DMS79 treated with DMSO at 0.1 percent for 48 hours (cell line): ENCODE measurements around the gene CFDP1.
A peak's percentile ranks its signal among the peaks of the same experiment; 100 is the strongest.

Experiments
- DNase-seq: peaks from one replicate; lab custom pipeline; 2025; lab: John Stamatoyannopoulos, UW

CFDP1 gene

DNA sequence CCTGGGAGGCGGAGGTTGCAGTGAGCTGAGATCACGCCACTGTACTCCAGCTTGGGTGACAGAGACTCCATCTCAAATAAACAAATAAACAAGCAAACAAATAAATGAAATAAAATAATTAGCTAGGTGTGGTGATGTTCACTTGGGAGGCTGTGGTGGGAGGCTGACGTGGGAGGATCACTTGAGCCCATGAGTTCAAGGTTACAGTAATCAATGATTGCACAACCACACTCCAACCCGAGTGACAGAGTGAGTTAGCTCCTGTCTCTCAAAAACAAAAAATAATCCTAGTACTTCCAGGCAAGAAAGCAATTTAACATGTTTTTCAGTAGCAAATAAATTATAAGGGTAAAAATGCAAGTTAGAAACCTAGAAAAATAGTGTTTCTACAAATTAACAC, 26.4 kb downstream of the CFDP1 start:
- DNase-seq, result no peak

DNA sequence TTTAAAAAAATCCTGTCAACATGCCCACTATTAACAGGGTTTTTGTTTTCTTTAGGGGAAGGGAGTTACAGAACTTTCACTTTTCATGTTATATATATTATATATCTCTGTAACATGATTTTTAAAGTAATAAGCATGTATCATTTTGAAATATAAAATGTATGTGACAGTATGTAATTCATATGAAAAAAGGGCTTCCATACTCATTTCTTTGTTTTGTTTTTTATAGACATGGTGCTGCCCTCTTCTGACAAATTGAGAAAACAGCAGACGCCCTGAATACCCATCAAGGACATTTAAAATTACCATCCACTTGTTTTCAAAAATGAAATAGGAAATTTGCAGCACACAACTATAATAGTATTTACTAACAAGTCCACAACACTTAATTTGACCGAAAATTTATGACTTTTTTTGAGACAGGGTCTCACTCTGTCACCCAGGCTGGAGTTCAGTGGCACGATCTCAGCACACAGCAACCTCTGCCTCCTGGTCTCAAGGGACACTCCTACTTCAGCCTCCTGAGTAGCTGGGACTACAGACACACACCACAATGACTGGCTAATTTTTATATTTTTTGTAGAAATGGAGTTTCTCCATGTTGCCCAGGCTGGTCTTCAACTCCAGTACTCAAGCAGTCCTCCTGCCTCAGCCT, 30.4 kb downstream of the CFDP1 start:
- peak; percentile 3 for DNase-seq

DNA sequence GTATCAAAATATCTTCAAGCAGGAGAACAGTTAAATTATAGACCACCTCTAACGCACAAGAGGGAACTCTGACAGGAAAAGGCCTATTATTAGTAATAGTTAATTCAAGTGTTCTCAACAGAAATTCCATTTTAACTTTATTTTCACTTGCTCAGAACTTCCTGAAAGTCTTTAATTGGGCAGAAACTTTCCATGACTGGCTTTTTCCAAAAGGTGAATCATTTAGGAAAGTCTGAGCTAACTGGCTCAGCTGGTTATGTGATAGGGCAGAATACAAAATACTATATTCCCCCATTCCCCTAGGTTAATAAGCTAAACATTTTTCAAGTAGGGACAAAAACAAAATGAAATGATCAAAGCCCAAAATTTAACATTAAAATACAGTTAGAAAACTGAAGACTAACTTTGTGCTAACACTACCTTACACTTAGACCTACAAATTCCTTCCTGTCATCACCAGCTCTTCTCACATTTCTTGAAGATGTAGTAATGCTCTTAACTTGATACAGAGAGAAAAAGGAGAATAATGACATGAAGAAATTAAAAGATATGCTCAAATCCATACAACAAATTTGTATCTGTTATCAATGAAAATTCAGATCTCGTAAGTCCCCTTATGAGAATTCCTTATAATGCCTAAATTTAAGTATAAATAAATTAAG, 31.0 kb downstream of the CFDP1 start:
- no peak for DNase-seq

DNA sequence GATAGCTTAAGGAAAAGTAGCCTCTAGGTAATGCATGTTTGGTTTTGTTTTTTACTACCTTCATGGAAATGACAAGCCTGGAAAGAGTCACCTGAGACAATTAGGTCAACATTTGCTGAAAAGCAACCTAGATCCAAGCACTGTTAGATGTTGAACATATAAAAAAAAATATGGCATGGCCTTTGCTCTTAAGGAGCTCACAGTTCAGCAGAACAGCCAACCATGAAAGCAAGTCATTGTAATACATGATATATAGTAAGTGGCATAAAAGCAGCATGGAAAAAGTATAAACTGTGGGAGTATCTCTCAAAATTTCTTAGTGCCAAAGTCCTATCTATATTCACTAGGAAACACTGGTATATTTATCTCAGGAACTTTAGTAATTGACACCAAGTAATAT, 31.6 kb downstream of the CFDP1 start:
- no peak for DNase-seq

DNA sequence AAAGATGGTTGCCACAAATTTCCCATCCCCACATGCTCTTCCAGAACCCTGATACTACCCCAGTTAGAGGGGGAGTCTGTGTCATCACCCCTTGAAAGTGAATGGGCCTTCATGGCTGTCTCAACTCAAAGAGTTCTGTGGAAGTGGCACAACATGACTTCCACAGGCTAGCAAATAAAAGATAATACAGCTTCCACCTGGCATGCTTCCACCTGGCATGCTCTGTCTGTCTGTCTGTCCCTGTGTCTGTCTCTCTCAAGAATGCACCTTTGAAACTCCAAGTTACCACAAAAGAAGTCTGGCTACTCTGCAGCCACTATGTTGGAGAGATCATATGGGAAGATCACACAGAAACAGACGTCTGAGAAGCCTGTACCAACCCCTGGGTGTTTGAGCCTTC, 35.0 kb downstream of the CFDP1 start:
- no peak for DNase-seq

DNA sequence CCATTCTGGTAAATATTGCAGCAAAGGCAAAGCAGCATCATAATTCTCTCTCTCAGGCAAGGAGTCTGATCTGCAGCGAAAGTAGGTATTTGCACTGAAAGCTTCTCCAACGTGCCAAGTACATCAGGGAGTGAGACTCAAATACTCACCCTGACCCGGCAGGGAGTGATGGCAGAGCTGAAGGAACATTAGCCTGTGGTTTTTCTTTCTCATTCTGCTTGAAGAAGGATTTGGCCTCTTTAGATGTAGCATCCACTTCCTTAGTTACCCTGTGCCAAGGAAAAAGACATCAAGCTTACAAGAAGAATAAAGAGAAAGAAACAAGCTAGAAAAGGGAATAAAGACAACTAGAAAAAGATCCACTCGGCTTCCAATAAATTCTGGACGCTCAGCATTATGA, 38.4 kb downstream of the CFDP1 start:
- no peak for DNase-seq

DNA sequence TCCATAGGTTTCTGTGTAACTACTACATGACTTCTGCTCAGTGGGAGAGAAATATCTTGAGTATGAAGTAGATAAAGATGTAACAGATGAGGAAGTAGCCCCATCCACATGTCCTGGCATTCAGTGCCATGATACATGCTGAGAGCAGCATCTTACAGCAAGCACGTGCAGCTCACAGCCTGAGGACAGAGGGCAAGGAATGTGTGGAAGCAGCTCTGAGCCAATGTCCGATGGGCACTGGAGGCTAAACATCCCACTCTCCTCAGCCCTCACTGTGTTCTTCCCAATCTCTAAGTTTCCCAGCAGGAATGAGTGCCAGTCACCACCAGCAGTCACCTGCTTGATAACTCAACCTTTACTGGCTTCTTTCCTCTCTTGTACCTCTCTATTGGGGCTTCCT, 40.4 kb downstream of the CFDP1 start:
- DNase-seq, result no peak

DNA sequence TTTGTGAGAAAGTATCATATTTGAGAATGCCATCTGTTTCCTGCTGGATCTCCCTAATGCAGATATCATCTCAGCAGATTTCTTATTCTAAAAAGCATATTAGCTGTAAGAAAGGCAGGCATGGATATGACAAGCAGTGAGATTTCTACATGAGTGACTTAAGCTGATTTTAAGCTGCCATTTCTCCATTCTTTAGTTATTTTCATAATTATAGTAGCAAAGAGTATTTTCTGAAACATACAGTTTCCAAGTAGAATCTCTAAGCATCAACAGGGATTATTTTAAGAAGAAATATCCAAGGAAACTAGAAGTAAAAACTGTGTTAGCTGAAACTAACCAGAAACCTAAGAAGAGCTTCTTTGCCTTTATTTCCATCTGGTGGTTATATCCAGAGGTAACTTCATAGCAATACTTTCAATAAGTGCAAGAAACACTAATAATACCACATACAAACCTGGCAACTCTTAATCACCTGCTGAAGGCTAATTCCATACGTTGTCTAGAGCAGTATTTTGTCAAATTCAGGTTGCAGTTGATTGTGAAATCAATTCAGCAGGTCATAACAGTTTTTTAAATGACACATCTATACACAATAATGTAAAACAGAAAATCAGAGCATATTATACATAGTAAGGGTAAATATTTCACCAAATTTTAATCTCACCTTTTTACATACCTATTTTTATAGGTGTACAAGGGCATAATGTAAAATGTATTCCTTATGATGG, 42.2 kb downstream of the CFDP1 start:
- no peak for DNase-seq

DNA sequence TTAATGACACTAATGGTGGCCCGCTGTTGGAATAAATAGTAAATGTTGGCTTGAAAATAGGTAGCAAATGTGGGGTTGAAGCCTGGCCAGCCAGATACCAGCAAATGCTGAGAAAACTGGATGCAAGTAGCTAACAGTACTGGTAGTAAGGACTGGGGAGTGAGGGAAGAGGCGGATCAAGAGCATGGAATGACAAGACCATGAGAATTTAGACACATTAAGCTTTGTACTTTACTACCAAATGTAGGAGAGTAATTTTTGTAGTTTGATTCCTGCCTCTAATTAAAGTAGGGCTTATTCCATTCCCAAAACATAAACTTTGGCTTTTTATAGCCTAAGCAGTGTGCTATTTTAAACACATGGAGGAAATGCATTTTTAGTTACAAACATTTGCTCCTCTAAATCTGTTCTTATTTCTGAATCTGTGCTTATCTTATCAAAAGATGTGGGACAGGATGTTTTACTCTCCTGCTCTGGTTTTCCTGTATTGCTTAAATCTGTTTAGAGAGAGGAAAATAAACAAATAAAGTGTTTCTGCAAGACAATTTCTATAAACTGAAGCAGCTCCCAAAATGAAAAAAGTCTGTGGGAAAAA, 44.1 kb downstream of the CFDP1 start:
- no peak for DNase-seq

DNA sequence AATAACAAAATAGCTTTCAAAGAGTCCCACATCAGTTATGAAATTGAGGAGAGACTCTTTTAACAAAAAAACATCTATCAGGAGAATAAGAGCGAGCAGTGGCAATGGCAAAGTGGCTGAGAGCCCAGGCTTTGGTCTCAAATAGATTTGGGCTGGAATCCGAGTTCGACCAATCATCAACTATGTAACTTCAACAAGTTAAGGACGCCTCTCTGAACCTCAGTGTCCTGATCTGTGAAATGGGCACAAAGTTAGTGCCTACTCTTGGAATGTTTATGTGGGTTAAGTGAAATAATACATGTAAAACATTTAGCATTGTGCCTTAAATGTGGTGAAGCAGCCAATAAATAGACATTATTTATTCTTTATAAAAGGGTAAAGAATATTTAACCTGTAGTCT, 45.4 kb downstream of the CFDP1 start:
- no peak for DNase-seq

DNA sequence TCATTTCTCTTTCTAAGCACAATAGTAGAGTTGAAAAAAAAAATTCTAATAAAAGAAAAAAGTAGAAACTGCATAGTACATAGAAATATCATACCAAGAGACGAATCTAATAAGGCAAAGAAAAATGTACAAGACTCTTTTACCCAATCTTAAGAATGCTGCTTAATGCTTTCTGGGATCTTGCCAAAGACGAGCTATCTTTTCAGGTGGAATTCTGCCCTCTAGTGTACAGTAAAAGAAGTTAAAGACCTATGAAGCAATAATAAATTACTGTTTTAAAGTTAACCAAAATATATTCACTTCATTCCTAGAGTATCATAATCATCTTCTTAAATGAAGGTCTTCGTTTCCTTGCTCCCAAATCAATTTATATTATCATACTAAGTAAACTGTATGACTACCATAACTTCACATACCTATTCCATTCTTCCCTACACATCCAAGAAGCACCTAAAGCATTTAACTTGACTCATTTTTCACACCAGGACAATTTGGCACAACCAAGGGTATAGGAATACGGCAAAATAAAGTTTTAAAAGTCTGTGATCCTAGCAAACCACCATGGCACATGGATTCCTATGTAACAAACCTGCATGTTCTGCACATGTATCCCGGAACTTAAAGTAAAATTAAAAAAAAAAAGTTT, 47.7 kb downstream of the CFDP1 start:
- DNase-seq, result peak; percentile 66

DNA sequence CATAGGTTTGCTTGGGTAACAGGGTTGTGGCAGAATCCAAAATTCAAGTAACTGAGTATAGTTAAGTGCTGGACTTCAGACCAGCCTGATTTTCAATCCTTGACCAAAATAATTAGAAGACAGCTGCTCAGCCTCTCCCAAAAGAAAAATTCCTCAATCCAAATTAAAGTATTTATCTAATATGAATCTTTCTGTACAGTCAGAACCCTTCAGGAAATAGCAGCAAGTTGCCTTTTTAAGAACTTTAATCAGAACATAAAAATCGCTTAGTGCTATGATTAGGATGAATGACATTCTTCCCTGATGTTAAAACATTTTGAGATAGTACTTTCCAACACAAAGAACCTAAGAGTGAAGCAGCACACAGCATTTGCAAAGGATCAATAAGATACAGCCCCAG, 50.2 kb downstream of the CFDP1 start:
- no peak for DNase-seq

DNA sequence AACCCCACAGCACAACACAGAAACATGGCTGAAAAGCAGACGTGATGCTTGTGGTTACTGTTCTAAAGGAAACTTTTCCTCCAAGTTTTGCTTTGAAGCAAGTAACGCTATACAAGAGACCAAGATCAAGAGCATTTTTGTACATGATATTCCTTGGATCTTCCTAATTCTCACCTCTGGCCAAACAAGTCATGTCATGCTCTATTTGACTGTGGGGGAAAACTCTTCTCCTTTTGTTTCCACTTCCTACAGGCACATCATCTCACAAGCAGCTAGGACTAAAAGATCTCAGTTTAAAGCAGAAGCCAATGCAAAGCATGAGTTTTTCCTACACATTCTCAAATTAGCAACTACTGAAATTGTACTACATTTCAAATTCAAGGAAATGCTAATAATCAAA, 50.7 kb downstream of the CFDP1 start:
- DNase-seq, result no peak

DNA sequence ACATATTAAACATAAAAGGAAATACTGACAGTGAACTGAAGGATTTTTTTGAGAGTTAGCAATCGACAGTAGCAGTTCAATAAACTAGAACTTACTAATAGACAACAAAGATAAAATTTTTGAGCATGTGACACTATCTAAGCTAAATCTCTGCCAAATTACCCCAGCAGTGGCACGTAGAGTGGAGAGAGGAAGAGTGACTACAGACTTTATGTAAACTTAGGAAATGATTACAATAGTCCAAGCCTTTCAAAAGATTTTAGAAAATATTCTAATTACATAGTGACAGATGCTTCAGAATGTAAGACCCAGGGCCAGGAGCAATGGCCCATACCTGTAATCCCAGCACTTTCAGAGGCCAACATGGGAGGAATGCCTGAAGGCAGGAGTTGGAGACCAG, 52.4 kb downstream of the CFDP1 start:
- DNase-seq, result no peak

DNA sequence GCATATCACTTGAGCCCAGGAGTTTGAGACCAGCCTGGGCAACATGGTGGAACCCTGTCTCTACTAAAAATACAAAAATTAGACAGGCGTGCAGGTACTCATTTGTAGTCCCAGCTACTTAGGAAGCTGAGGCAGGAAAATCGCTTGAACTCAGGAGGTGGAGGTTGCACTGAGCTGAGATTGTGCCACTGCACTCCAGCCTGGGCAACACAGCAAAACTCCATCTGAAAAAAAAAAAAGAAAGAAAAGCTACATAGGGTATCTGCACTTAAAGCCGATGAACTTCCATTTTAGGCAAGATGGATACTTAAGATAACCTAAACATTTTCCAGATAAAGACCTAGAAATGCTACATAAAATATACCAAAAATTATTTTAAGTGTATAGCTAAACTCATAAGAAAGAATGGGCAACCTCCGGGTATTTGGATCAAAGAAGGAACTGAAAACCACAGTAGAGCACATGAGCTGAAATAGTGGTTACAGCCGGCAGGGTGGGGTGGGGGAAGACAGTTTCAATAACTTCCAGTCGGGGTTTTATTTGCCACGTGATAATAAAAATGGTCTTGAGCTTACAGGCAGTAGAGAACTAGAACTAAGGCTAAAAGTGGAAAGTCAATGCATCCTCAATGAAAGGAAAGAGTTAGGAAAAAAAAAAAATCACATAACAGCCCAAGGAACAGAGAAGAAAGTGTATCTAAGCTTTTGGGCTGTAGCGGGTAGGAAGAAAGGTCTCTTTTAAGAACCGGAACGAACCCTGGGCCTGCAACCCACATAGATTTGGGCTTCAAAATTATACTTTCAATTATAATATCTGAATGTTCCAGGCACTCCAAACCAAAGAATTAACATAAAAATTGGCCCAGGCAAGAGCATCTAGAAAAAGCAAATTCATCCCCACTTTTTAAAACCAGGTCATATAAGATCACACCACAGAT, 53.1 kb downstream of the CFDP1 start:
- DNase-seq, result no peak

DNA sequence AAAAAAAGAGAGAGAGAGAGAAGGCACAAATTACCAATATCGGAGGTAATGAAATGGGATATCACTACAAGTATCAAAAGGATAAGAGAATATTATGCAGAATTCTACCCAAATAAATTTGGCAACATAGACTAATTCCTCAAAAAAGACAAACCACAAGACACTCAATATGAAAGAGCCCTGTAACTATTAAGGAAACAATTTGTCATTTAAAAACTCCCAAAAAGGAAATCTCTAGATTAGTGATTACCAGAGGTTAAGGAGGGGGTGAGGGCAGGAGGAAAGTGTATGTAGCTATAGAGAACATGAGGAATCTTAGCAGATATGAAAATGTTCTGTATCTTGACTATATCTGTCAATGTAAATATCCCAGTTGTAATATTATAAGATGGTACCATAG, 54.0 kb downstream of the CFDP1 start:
- no peak for DNase-seq

DNA sequence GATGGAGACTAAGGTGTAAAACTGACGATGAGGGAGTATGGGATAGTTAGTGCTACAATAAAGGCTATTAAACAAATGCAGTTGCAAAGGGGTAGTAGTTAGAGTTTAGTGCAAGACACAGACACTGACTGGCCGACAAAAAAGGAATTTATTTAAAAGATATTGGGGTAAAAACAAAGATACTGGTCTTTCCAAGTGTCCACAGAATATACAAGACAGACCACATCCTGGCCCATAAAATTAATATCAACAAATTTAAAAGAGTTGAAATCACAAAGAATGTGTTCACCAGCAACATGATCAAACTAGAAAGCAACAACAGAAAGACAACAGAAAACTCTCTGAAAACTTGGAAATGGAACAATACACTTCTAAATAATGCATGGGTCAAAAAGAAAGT, 54.7 kb downstream of the CFDP1 start:
- no peak for DNase-seq

DNA sequence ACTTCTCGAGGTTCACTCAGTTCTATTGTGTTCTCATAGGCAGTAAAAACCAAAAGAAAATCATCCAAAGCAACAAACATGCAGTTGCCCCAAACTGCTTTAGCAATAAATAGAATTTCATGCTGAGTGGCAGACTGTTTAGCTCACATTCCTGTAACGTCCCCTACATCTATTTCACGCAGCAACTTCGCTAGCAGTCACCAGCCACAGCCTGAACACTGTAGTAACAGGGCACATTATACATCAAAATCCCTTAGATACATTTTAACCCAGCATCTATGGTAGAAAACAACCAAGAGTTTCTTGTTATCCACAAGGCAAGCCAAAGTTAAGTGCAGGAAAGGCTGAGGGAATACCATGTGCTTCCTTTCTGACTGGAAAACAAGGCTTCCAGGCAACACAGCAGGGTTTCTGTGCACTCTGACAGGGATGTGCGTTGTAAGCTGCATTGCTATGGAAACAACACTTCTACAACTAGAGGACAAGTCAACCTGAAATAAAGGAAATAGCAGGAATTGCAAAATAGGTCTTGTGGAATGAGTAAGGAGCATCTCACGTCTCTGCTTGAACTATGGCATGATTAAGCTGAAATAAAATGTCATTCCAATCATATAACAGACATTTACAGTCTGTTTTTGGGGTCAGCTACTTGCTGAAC, 55.4 kb downstream of the CFDP1 start:
- DNase-seq, result no peak

DNA sequence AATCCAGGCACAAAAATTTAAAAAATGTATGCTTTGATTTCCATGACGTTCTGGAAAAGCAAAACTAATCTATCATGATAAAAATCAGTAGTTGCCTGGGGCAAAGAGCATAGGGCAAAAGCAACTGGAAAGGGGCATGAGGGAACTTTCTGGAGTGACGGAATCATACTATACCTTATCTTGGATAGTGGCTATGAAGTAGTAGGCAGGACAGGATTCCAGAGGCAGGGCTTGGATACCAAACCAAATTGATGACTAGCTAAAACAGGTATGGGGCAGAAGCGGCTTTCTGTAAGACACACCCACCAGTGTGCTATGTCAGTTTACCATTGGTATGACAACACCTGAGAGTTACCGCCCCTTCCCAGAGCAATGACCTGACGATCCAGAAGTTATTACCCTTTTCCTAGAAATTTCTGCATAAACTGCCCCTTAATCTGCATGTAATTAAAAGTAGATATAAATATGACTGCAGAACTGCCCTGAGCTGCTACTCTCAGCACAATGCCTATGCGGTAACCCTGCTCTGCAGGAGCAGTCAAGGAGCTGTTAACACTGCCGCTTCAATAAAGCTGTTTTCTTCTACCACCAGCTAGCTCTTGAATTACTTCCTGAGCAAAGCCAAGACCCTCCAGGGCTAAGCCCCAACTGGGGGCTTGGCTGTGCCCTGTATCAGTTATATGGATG, 56.7 kb downstream of the CFDP1 start:
- DNase-seq, result no peak

DNA sequence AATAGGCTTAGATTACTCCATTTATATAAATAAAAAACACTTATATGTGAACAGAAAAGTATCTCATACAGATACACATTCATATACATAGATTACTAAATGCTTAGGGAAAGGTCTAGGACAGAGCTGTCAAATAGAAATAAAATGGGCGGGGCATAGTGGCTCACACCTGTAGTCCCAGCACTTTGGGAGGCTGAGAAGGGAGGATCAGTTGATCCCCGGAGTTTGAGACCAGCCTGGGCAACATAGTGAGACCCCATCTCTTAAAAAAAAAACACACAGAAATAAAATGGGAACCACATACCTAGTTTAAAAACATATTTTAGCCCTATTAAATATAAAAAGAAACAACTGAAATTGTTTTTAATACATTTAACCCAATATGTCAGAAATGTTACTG, 58.9 kb downstream of the CFDP1 start:
- DNase-seq, result no peak
